Measurements from ENCODE around the gene POLR3B.

DNA sequence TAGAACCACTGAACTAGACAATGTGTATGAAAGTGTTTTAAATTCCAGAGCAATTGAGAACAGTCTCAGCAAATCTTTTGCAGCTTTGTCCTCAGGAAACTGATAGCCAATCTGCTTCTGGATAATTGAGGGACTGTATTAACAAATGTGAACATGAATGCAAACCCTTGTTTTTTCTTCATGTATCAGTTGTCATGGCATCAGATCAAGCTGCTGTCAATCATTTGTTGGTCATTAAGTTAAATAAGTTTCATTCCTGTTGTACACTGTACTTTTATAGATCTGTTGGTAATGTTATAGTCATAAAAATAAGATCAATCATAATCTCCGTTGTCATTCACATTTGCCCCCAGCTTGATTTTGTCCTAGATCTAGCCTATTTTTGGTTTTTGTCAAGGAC, 159.8 kb downstream of the POLR3B start:
- TF ChIP-seq POLR2A (IDR thresholded peaks at IDR 0.05): no peak
- TF ChIP-seq EP300 (IDR thresholded peaks at IDR 0.05; ENCODE audit: low read depth): no peak
- no peak for TF ChIP-seq CTCF (IDR thresholded peaks at IDR 0.05)

Measured in transverse colon (tissue), 3 donors.